ENCODE measurements around the gene CHDH.

The CHDH gene

GRCh38 chr3:53823956-53824657 lies 22.1 kb downstream of the CHDH start:
- no peak for DNase-seq

- DNase-seq: no peak
Observed at GRCh38 chr3:53823026-53823955, 22.9 kb downstream of the CHDH start.

GRCh38 chr3:53822331-53822741 lies 23.9 kb downstream of the CHDH start:
- DNase-seq: no peak

GRCh38 chr3:53821631-53822121 lies 24.5 kb downstream of the CHDH start:
- DNase-seq: no peak

GRCh38 chr3:53820756-53821580 lies 25.3 kb downstream of the CHDH start:
- DNase-seq: no peak

- DNase-seq: no peak
Observed at GRCh38 chr3:53820084-53820483, 26.1 kb downstream of the CHDH start.

GRCh38 chr3:53819163-53819868 lies 26.9 kb downstream of the CHDH start:
- no peak for DNase-seq

- DNase-seq: no peak
Observed at GRCh38 chr3:53818221-53819162, 27.7 kb downstream of the CHDH start.

- DNase-seq: no peak
Observed at GRCh38 chr3:53817809-53818208, 28.4 kb downstream of the CHDH start.

- DNase-seq: no peak
Observed at GRCh38 chr3:53817211-53817610, 29.0 kb downstream of the CHDH start.

- DNase-seq: no peak
Observed at GRCh38 chr3:53816425-53816824, 29.8 kb downstream of the CHDH start.

- no peak for DNase-seq
Observed at GRCh38 chr3:53815651-53816050, 30.6 kb downstream of the CHDH start.

- no peak for DNase-seq
Observed at GRCh38 chr3:53815067-53815466, 31.2 kb downstream of the CHDH start.

- no peak for DNase-seq
Observed at GRCh38 chr3:53813876-53814275, 32.3 kb downstream of the CHDH start.

GRCh38 chr3:53813229-53813628 lies 33.0 kb downstream of the CHDH start:
- no peak for DNase-seq

- no peak for DNase-seq
Observed at GRCh38 chr3:53812434-53812833, 33.8 kb downstream of the CHDH start.

GRCh38 chr3:53811143-53811927 lies 34.9 kb downstream of the CHDH start:
- no peak for DNase-seq

GRCh38 chr3:53809764-53810400 lies 36.3 kb downstream of the CHDH start:
- DNase-seq: no peak

GRCh38 chr3:53809267-53809666 lies 37.0 kb downstream of the CHDH start:
- no peak for DNase-seq

GRCh38 chr3:53808496-53808895 lies 37.7 kb downstream of the CHDH start:
- DNase-seq: no peak

Measured in T-helper 2 cell (primary cell).